CD4-positive, alpha-beta T cell (primary cell): ENCODE results near the gene OSBPL5. TPM values are rescaled to one million over a fixed set of nuclear protein-coding genes. Genes with fewer than 3 reads are reported as not detected.

Experiments
- ATAC-seq: fragments of 200-7000 bp; cut with Tn5 transposase; one replicate; pipeline ENCODE4 v1.10.0; 2022; ENCODE audit warnings: mild to moderate bottlenecking; ENCODE audit not compliant: poor library complexity
- CTCF ChIA-PET: fragments of 350-600 bp; sonication (Branson Sonifier 250); formaldehyde crosslinking; loops from one replicate; lab custom pipeline; 2021; ENCODE audit warnings: antibody characterized with exemption, inconsistent platforms; lab: Charles Lee
- POLR2A ChIA-PET: fragments of 350-600 bp; sonication (Branson Sonifier 250); formaldehyde crosslinking; loops from one replicate; lab custom pipeline; 2021; ENCODE audit warnings: antibody characterized with exemption, inconsistent platforms; lab: Charles Lee
- DNase-seq, 14 experiments: peaks; one replicate each; pipeline ENCODE4 v3.0.0-alpha.2; 2013 to 2020; ENCODE audit warnings: mixed read lengths in 2 of 14
- H3K27ac ChIP-seq, 2 donors: one replicate each; pipeline versions ENCODE4 v1.5.1 to v1.7.0; 2013; ENCODE audit warnings: low read length in 2 of 2, low read depth in 1 of 2, mild to moderate bottlenecking in 1 of 2
- H3K27me3 ChIP-seq, 2 experiments: 1 replicate in 1 of 2; 2 replicates in 1 of 2; pipeline versions ENCODE4 v1.6.1 to v1.7.0; 2013; ENCODE audit warnings: low read length in 2 of 2, control low read depth in 1 of 2, mild to moderate bottlenecking in 1 of 2, moderate library complexity in 1 of 2; ENCODE audit not compliant: insufficient read depth in 2 of 2, control insufficient read depth in 1 of 2
- H3K36me3 ChIP-seq: one replicate; pipeline ENCODE4 v1.6.1; 2013; ENCODE audit warnings: low read length, control low read depth; ENCODE audit not compliant: insufficient read depth
- H3K4me1 ChIP-seq: one replicate; pipeline ENCODE4 v1.6.1; 2013; ENCODE audit warnings: low read length, control low read depth; ENCODE audit not compliant: insufficient read depth
- H3K4me3 ChIP-seq: one replicate; pipeline ENCODE4 v1.5.1; 2013; ENCODE audit warnings: mild to moderate bottlenecking, low read length, moderate library complexity
- H3K9me3 ChIP-seq, 2 experiments: 1 replicate in 1 of 2; 2 replicates in 1 of 2; pipeline versions ENCODE4 v1.6.1 to v1.7.0; 2013; ENCODE audit warnings: low read length in 2 of 2, mild to moderate bottlenecking in 2 of 2, control low read depth in 1 of 2, moderate library complexity in 1 of 2; ENCODE audit not compliant: control insufficient read depth in 1 of 2, insufficient read depth in 1 of 2
- H3K27ac Mint-ChIP-seq: one replicate; pipeline ENCODE4 v1.8.0; 2020; ENCODE audit warnings: mixed read lengths
- H3K27me3 Mint-ChIP-seq: one replicate; pipeline ENCODE4 v1.8.0; 2021; ENCODE audit warnings: mixed read lengths
- H3K36me3 Mint-ChIP-seq: one replicate; pipeline ENCODE4 v1.8.0; 2021; ENCODE audit warnings: low read depth, mixed read lengths
- H3K4me1 Mint-ChIP-seq: one replicate; pipeline ENCODE4 v1.8.0; 2021; ENCODE audit warnings: low read depth, mixed read lengths
- H3K4me3 Mint-ChIP-seq: one replicate; pipeline ENCODE4 v1.8.0; 2020; ENCODE audit warnings: mild to moderate bottlenecking, mixed read lengths
- H3K9me3 Mint-ChIP-seq: one replicate; pipeline ENCODE4 v1.8.0; 2020; ENCODE audit warnings: mixed read lengths
- intact Hi-C, 2 experiments: fragments of 100-400 bp; cut with DNase I in 1 of 2; cut with micrococcal nuclease in 1 of 2; formaldehyde crosslinking; loops; one replicate each; pipeline versions ENCODE4 v1.15.1 to v1.9.0; 2023 to 2025; cut with DNase I, micrococcal nuclease
- total RNA-seq, 174 experiments: library from RNA in 2 of 174; stranded (reverse) in 2 of 174; gene quantifications; one replicate each; pipeline ENCODE4 v1.2.3 and lab custom pipeline; 2021 to 2026
- TF ChIP-seq, protein P1 (sequence below): fragments of 200-600 bp; IDR thresholded peaks from one replicate; pipeline ENCODE4 v1.8.0; 2022; ENCODE audit warnings: antibody characterized with exemption, mild to moderate bottlenecking

Gene OSBPL5
- total RNA-seq, 2 experiments from 2014 or later: 6.7 to 9.1 TPM

DNA sequence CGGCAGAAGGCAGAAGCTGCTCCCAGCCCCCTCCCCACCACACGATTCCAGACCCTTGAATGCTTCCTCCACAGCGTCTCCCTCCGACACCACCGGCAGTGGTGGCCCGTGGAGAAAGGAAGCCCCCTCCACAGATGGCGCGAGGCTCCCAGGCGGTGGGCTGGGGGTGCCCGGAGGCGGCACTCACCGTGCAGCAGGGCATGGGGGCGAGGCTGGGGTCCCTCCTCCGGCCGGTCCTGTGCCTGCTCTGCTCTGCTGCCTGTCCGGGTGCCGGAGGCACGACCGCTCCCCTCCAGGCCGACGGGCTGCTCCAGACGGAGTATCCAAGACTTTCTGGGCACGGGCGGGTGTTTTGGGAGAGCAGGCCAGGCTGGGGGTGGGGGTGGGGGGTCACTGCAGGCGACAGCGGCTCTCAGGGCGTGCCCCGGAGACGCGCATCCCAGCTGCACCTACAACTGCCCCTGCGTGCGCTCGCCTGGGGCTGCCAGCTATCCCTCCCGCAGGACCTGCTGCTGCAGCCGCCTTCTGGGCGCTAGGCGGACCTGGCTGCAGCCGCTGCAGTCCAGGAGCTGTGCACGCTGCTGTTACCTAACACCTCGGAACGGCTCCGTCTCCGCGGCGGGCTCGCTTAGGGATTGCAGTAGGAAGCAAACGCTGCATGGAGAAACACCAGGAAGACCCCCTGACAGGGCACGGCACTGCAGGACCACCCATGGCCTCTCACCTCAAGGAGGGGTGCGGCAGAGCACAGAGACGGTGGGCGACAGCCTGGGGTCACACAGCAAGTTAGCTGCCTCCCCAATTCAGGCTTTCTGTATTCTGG, 38.3 kb upstream of the OSBPL5 start:
- ChIA-PET POLR2A (no interaction called here), CTCF (no interaction called here)
- Mint-ChIP-seq H3K36me3 (no peaks in the 10 kb centered on the region), H3K27me3 (peaks cover 25% of the 10 kb centered on the region), H3K4me1 (no peaks in the 10 kb centered on the region), H3K27ac (no peak overlapping the region), H3K9me3 (no peaks in the 10 kb centered on the region), H3K4me3 (no peak overlapping the region)
- TF ChIP-seq, protein P1, sequence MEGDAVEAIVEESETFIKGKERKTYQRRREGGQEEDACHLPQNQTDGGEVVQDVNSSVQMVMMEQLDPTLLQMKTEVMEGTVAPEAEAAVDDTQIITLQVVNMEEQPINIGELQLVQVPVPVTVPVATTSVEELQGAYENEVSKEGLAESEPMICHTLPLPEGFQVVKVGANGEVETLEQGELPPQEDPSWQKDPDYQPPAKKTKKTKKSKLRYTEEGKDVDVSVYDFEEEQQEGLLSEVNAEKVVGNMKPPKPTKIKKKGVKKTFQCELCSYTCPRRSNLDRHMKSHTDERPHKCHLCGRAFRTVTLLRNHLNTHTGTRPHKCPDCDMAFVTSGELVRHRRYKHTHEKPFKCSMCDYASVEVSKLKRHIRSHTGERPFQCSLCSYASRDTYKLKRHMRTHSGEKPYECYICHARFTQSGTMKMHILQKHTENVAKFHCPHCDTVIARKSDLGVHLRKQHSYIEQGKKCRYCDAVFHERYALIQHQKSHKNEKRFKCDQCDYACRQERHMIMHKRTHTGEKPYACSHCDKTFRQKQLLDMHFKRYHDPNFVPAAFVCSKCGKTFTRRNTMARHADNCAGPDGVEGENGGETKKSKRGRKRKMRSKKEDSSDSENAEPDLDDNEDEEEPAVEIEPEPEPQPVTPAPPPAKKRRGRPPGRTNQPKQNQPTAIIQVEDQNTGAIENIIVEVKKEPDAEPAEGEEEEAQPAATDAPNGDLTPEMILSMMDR: no peak
- H3K9me3 ChIP-seq: peaks cover 0 to 19% of the 10 kb centered on the region in 2 experiments
- no peaks in the 10 kb centered on the region for H3K4me1 ChIP-seq
- intact Hi-C loops: no loop called here
- DNase-seq: no peak
- peaks cover 21 to 23% of the 10 kb centered on the region in 2 experiments for H3K27me3 ChIP-seq
- H3K36me3 ChIP-seq: no peaks in the 10 kb centered on the region
- H3K4me3 ChIP-seq: no peak overlapping the region
- no peak for ATAC-seq
- H3K27ac ChIP-seq: no peak overlapping the region

DNA sequence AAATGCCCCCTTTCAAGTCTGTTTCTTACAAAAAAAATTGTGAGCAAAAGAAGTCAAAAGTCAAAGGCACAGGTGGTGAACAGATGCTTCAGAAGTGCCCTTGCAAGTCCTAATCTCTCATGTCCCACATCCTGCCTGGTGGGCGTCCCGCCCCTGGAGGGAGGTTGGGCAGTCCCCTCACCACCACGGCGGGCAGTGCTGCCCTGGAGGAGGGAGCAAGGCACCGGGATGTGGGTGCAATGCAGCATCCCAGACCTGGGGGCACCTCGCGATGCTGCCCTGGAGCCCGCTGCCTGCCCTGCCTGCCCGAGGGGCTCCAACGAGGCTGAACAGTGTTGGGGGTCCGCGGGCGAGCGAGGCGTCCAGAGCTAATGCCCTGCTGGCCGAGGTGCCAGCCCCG, 37.6 kb upstream of the OSBPL5 start:
- no peak for DNase-seq
- H3K36me3 Mint-ChIP-seq: no peaks in the 10 kb centered on the region

DNA sequence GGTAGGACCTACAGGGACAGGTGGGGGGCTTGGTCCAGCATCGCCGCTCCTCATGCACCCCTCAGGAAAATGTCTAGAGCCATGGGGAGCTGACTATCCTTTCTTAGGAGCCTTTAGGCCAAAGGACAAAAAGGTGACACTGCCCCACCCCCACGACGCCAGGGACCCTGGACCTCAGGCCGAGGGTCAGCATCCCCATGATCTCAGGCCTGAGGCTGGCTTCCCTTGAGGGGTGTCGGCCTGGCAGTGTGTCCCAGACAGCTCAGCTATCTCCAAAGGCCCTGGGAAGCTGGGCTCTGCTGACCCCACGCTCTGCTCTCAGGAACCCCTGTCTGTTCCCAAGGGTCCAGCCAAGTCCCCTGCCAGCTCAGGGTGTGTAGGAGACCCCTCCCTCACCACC, 37.2 kb upstream of the OSBPL5 start:
- H3K4me1 Mint-ChIP-seq: no peaks in the 10 kb centered on the region
- no peaks in the 10 kb centered on the region for H3K4me1 ChIP-seq
- ChIA-PET POLR2A (no interaction called here), CTCF (no interaction called here)
- H3K9me3 Mint-ChIP-seq: no peaks in the 10 kb centered on the region
- H3K27ac ChIP-seq: no peak overlapping the region
- H3K9me3 ChIP-seq: peaks cover 0 to 17% of the 10 kb centered on the region in 2 experiments
- DNase-seq (no peak), ATAC-seq (no peak)
- TF ChIP-seq, protein P1: no peak
- H3K27me3 Mint-ChIP-seq: peaks cover 27% of the 10 kb centered on the region
- H3K4me3 ChIP-seq: no peak overlapping the region
- H3K4me3 Mint-ChIP-seq: no peak overlapping the region
- no peaks in the 10 kb centered on the region for H3K36me3 ChIP-seq
- intact Hi-C loops: no loop called here
- H3K36me3 Mint-ChIP-seq: no peaks in the 10 kb centered on the region
- H3K27me3 ChIP-seq: peaks cover 21 to 23% of the 10 kb centered on the region in 2 experiments
- no peak overlapping the region for H3K27ac Mint-ChIP-seq

More for the DNA sequence above, 37.6 kb upstream of the OSBPL5 start:
- intact Hi-C loops: no loop called here
- ChIA-PET POLR2A (no interaction called here), CTCF (no interaction called here)
- TF ChIP-seq, protein P1: no peak
- ATAC-seq: no peak
- no peaks in the 10 kb centered on the region for H3K4me1 Mint-ChIP-seq
- no peak overlapping the region for H3K27ac ChIP-seq
- H3K36me3 ChIP-seq: no peaks in the 10 kb centered on the region
- H3K27me3 Mint-ChIP-seq: peaks cover 27% of the 10 kb centered on the region
- no peaks in the 10 kb centered on the region for H3K4me1 ChIP-seq
- no peak overlapping the region for H3K4me3 Mint-ChIP-seq
- H3K27me3 ChIP-seq: peaks cover 21 to 23% of the 10 kb centered on the region in 2 experiments
- no peaks in the 10 kb centered on the region for H3K9me3 Mint-ChIP-seq
- H3K4me3 ChIP-seq: no peak overlapping the region
- H3K27ac Mint-ChIP-seq: no peak overlapping the region
- peaks cover 0 to 19% of the 10 kb centered on the region in 2 experiments for H3K9me3 ChIP-seq
